Osteoblast (primary cell): ENCODE data around the gene TMEM129. TPM values are rescaled to one million over a fixed set of nuclear protein-coding genes. Genes with fewer than 3 reads are reported as not detected.
A peak's percentile ranks its signal among the peaks of the same experiment; 100 is the strongest.

ENCODE experiments used
- DNase-seq: peaks from one replicate; pipeline ENCODE4 v3.0.0; 2011; ENCODE audit warnings: low spot score, mixed read lengths; ENCODE audit not compliant: insufficient read length; ENCODE audit errors: missing footprints
- H2AFZ ChIP-seq: 2 replicates; pipeline ENCODE4 v1.6.0; 2011; ENCODE audit warnings: mild to moderate bottlenecking, low read length
- H3K27ac ChIP-seq: 2 replicates; pipeline ENCODE4 v1.5.1; 2011; ENCODE audit warnings: mild to moderate bottlenecking, low read depth, low read length, moderate library complexity
- H3K27me3 ChIP-seq: 2 replicates; pipeline ENCODE4 v1.6.0; 2012; ENCODE audit warnings: mild to moderate bottlenecking, control low read depth, inconsistent platforms, low read length, moderate library complexity; ENCODE audit not compliant: insufficient read depth
- H3K36me3 ChIP-seq: 2 replicates; pipeline ENCODE4 v1.5.1; 2011; ENCODE audit warnings: mild to moderate bottlenecking, low read length, control low read depth, moderate library complexity; ENCODE audit not compliant: insufficient read depth
- H3K4me1 ChIP-seq: 2 replicates; pipeline ENCODE4 v1.5.1; 2011; ENCODE audit warnings: mild to moderate bottlenecking, low read length, control low read depth, moderate library complexity; ENCODE audit not compliant: insufficient read depth
- H3K4me2 ChIP-seq: 2 replicates; pipeline ENCODE4 v1.6.0; 2011; ENCODE audit warnings: mild to moderate bottlenecking, low read length; ENCODE audit not compliant: insufficient read depth
- H3K4me3 ChIP-seq: fragments of 200-600 bp; sonication (generic); 3 replicates; pipeline ENCODE4 v1.5.1; 2012; ENCODE audit warnings: mild to moderate bottlenecking, low read length, inconsistent platforms; ENCODE audit not compliant: insufficient read depth
- H3K79me2 ChIP-seq: 2 replicates; pipeline ENCODE4 v1.6.0; 2012; ENCODE audit warnings: mild to moderate bottlenecking, low read length, control low read depth, inconsistent platforms; ENCODE audit not compliant: insufficient read depth
- H3K9me3 ChIP-seq: 2 replicates; pipeline ENCODE4 v1.5.1; 2011; ENCODE audit warnings: low read depth, low read length, control low read depth
- H4K20me1 ChIP-seq: 2 replicates; pipeline ENCODE4 v1.6.0; 2012; ENCODE audit warnings: mild to moderate bottlenecking, low read length, control low read depth; ENCODE audit not compliant: insufficient read depth
- CTCF ChIP-seq: IDR thresholded peaks from 2 replicates; pipeline ENCODE4 v1.5.1; 2011; ENCODE audit warnings: mild to moderate bottlenecking, low read depth, low read length, moderate library complexity; ENCODE audit errors: extremely low read depth
- total RNA-seq: library from RNA; depleted of rRNA; stranded (reverse); fragments of >200 nt; gene quantifications from 2 replicates; pipeline ENCODE4 v1.2.3, GENCODE V29; 2012

The TMEM129 gene
- total RNA-seq, 1 donor, result 38.0 TPM

- Histone ChIP-seq H3K9me3 (no peaks in the 10 kb centered on the region), H3K27ac (no peak overlapping the region), H3K79me2 (peaks cover 56% of the 10 kb centered on the region), H2AFZ (no peak overlapping the region), H3K36me3 (peaks cover 15% of the 10 kb centered on the region), H3K4me3 (no peak overlapping the region), H3K4me1 (peaks cover 17% of the 10 kb centered on the region), H3K4me2 (no peak overlapping the region), H3K27me3 (no peaks in the 10 kb centered on the region), H4K20me1 (peaks cover 36% of the 10 kb centered on the region)
- DNase-seq, result peak; percentile 83
- TF ChIP-seq CTCF, result no peak
Measured at GRCh38 chr4:1716065-1716945, 4.8 kb downstream of the TMEM129 start.

- H3K4me3 ChIP-seq, result no peak overlapping the region
- no peaks in the 10 kb centered on the region for H3K27me3 ChIP-seq
- DNase-seq, result peak; percentile 93
- TF ChIP-seq CTCF, result no peak
- peaks cover 40% of the 10 kb centered on the region for H4K20me1 ChIP-seq
- no peak overlapping the region for H3K4me2 ChIP-seq
- peaks cover 18% of the 10 kb centered on the region for H3K36me3 ChIP-seq
- no peak overlapping the region for H2AFZ ChIP-seq
- H3K4me1 ChIP-seq, result peaks cover 16% of the 10 kb centered on the region
- no peak overlapping the region for H3K27ac ChIP-seq
- H3K9me3 ChIP-seq, result no peaks in the 10 kb centered on the region
- peaks cover 62% of the 10 kb centered on the region for H3K79me2 ChIP-seq
Measured at GRCh38 chr4:1715002-1715758, 5.9 kb downstream of the TMEM129 start.

GRCh38 chr4:1714303-1715001 lies 6.7 kb downstream of the TMEM129 start:
- H3K4me1 ChIP-seq, result peaks cover 9% of the 10 kb centered on the region
- H3K27ac ChIP-seq, result no peak overlapping the region
- H4K20me1 ChIP-seq, result peaks cover 39% of the 10 kb centered on the region
- no peak for TF ChIP-seq CTCF
- no peaks in the 10 kb centered on the region for H3K27me3 ChIP-seq
- H2AFZ ChIP-seq, result no peak overlapping the region
- H3K36me3 ChIP-seq, result peaks cover 23% of the 10 kb centered on the region
- H3K4me3 ChIP-seq, result no peak overlapping the region
- H3K9me3 ChIP-seq, result no peaks in the 10 kb centered on the region
- peaks cover 62% of the 10 kb centered on the region for H3K79me2 ChIP-seq
- DNase-seq, result peak; percentile 64
- H3K4me2 ChIP-seq, result no peak overlapping the region
